ENCODE measurements around the gene KRTAP19-6.
"Not testable (repeated sequence)": the region's sequence is repeated elsewhere in the genome, so short reads cannot be mapped to it uniquely, and the experiment has no call there.

Gene KRTAP19-6

GRCh38 chr21:30515681-30516080 is 26.0 kb downstream of the KRTAP19-6 start:
- no peak overlapping the region for H2AFZ ChIP-seq (ENCODE audit: low read depth, low read length)
- no peaks in the 10 kb centered on the region for H3K36me3 ChIP-seq (ENCODE audit: insufficient read depth, low read length)
- no peaks in the 10 kb centered on the region for H3K4me1 ChIP-seq (ENCODE audit: insufficient read depth, low read length)
- H3K27me3 ChIP-seq (ENCODE audit: insufficient read depth, low read length), result no peaks in the 10 kb centered on the region
- no peak overlapping the region for H3K4me3 ChIP-seq (ENCODE audit: low read length)
- H3K9me3 ChIP-seq (ENCODE audit: low read length), result no peaks in the 10 kb centered on the region

GRCh38 chr21:30505621-30506205 is 36.0 kb downstream of the KRTAP19-6 start:
- H3K4me3 ChIP-seq (ENCODE audit: low read length); H3K9me3 ChIP-seq (ENCODE audit: low read length); H3K36me3 ChIP-seq (ENCODE audit: insufficient read depth, low read length); H2AFZ ChIP-seq (ENCODE audit: low read depth, low read length); H3K4me1 ChIP-seq (ENCODE audit: insufficient read depth, low read length); H3K27me3 ChIP-seq (ENCODE audit: insufficient read depth, low read length): not testable (repeated sequence)

GRCh38 chr21:30502041-30502440 is 39.6 kb downstream of the KRTAP19-6 start, which contains the start of gene KRTAP19-5:
KRTAP19-5 (minus strand) TSS chr21:30502141; CDS start chr21:30502090, 51 bp downstream.
- H3K9me3 ChIP-seq (ENCODE audit: low read length), result no peaks in the 10 kb centered on the region
- H3K4me1 ChIP-seq (ENCODE audit: insufficient read depth, low read length), result no peaks in the 10 kb centered on the region
- no peak within 1 kb of the TSS for H2AFZ ChIP-seq (ENCODE audit: low read depth, low read length)
- no peaks in the 10 kb centered on the region for H3K36me3 ChIP-seq (ENCODE audit: insufficient read depth, low read length)
- no peaks in the 10 kb centered on the region for H3K27me3 ChIP-seq (ENCODE audit: insufficient read depth, low read length)
- no peak within 1 kb of the TSS for H3K4me3 ChIP-seq (ENCODE audit: low read length)

- no peak within 1 kb of the TSS for H3K4me3 ChIP-seq (ENCODE audit: low read length)
- no peaks in the 10 kb centered on the region for H3K27me3 ChIP-seq (ENCODE audit: insufficient read depth, low read length)
- no peak within 1 kb of the TSS for H2AFZ ChIP-seq (ENCODE audit: low read depth, low read length)
- no peaks in the 10 kb centered on the region for H3K36me3 ChIP-seq (ENCODE audit: insufficient read depth, low read length)
- H3K9me3 ChIP-seq (ENCODE audit: low read length), result no peaks in the 10 kb centered on the region
- H3K4me1 ChIP-seq (ENCODE audit: insufficient read depth, low read length), result no peaks in the 10 kb centered on the region
Measured at GRCh38 chr21:30497065-30497464, 44.6 kb downstream of the KRTAP19-6 start, which contains the start of gene KRTAP19-4. KRTAP19-4 (minus strand) TSS chr21:30497165; CDS start chr21:30497110, 55 bp downstream.

GRCh38 chr21:30491963-30492428 is 49.7 kb downstream of the KRTAP19-6 start, which contains the start of gene KRTAP19-3:
KRTAP19-3 (minus strand) TSS chr21:30492013; CDS start chr21:30491957, 56 bp downstream.
- Histone ChIP-seq H3K36me3 (ENCODE audit: insufficient read depth, low read length) (no peaks in the 10 kb centered on the region), H2AFZ (ENCODE audit: low read depth, low read length) (no peak within 1 kb of the TSS), H3K27me3 (ENCODE audit: insufficient read depth, low read length) (no peaks in the 10 kb centered on the region), H3K4me1 (ENCODE audit: insufficient read depth, low read length) (no peaks in the 10 kb centered on the region), H3K4me3 (ENCODE audit: low read length) (no peak within 1 kb of the TSS), H3K9me3 (ENCODE audit: low read length) (no peaks in the 10 kb centered on the region)
